SK-N-DZ (cell line): ENCODE results near the gene USP4. TPM values are rescaled to one million over a fixed set of nuclear protein-coding genes. Genes with fewer than 3 reads are reported as not detected.
"Not testable (repeated sequence)": the region's sequence is repeated elsewhere in the genome, so short reads cannot be mapped to it uniquely, and the experiment has no call there.

ENCODE experiments used
- DNase-seq: peaks from one replicate; pipeline ENCODE4 v3.0.0-alpha.2; 2015; ENCODE audit warnings: low spot score
- polyA plus RNA-seq, 2 experiments: library from polyadenylated mRNA; depleted of rRNA; stranded (reverse); fragments of >200 nt; gene quantifications; 2 replicates each; pipeline ENCODE4 v1.2.3, GENCODE V29; 2014

The USP4 gene, protein sequence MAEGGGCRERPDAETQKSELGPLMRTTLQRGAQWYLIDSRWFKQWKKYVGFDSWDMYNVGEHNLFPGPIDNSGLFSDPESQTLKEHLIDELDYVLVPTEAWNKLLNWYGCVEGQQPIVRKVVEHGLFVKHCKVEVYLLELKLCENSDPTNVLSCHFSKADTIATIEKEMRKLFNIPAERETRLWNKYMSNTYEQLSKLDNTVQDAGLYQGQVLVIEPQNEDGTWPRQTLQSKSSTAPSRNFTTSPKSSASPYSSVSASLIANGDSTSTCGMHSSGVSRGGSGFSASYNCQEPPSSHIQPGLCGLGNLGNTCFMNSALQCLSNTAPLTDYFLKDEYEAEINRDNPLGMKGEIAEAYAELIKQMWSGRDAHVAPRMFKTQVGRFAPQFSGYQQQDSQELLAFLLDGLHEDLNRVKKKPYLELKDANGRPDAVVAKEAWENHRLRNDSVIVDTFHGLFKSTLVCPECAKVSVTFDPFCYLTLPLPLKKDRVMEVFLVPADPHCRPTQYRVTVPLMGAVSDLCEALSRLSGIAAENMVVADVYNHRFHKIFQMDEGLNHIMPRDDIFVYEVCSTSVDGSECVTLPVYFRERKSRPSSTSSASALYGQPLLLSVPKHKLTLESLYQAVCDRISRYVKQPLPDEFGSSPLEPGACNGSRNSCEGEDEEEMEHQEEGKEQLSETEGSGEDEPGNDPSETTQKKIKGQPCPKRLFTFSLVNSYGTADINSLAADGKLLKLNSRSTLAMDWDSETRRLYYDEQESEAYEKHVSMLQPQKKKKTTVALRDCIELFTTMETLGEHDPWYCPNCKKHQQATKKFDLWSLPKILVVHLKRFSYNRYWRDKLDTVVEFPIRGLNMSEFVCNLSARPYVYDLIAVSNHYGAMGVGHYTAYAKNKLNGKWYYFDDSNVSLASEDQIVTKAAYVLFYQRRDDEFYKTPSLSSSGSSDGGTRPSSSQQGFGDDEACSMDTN
- 10.6 and 13.6 TPM in 2 replicates for polyA plus RNA-seq (2014; cell fraction: cytosol; rRNA removed)
- polyA plus RNA-seq (2014; cell fraction: nucleus; rRNA removed), result 12.6 and 24.1 TPM in 2 replicates

DNA sequence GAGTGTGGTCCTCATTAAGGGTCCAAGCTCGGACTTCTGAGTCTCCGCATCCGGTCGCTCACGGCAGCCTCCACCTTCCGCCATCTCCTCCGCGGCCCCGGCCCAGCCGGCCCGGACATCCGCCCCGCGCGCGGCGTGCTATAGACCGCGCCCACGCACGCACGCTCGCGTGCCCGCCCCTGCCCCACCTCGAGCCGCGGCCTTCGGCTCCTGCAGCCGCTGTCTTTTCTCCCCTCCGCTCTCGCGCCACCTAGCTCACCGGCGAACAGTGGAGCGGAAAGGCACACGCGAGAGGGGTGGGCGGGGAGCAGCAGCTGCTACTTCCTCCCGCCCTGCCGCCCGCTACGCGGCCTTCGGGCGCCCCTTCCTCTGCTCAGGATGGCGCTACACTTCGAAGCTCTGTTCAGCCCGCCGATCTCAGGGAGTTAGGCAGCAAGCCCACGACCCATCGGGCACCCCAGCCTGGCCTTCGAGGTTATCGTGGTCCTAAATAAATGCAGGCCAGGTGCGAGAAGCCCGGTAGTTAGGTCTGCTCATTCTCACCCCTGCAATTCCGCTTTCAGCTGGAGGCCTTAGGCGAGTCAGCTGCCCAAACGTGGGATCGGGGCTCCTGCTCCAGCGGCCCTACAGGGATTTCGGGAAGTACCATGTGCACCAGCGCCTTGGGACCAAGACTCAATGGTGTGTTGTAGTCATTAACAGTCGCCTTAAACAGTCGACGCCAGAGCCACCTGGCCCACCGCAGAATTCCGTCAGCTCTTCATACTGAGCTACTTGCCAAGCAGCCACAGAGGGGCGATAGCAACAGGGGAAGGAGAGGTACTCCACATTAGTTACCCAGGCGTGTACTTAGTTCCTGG is at the start of gene USP4:
USP4 (minus strand) TSS at position 113 of the 860 bp plus-strand sequence; CDS start at position 84, 29 bp downstream.
- DNase-seq, result peak; percentile 90

DNA sequence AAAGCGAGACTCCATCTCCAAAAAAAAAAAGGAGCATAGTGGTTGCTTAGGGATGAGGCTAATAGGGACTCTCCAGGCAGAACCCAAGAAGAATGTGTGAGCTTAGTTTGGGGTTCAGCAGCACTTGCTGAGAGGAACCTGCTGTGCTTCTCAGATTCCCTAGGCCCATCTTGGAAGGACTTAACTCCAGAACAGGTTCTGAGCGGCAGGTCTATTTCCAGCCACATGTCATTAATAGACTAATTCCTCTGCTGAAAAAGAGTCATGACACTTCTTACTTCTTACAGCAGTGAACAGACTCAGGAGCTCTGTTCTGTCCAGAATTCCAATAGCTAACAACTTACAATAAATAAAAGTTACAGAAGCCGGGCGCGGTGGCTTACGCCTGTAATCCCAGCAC is 49.4 kb upstream of the USP4 start:
- DNase-seq, result no peak

DNA sequence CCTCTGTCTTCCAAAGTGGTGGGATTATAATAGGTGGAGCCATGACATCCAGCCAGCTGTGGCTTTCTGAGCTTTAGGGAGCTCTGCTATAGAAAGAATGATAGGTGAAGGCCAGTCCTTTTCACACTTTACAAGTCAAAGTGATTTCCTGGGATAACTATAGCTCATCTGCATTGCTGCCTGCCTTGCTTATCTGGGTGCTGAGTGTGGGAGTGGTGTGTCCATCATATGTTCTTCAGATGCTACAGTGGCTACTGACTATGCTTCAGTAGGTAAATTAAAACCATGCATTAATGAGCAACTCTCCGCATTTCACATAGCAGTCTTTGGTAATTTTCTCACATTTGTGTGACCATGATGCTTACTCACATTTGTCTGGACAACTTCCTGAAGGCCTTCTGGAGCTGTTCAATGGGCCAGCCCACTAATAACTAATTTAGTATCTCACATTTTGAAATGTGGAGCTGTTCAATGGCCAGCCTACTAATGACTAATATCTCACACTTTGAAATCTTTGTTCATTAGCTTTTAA is 48.5 kb upstream of the USP4 start:
- no peak for DNase-seq

DNA sequence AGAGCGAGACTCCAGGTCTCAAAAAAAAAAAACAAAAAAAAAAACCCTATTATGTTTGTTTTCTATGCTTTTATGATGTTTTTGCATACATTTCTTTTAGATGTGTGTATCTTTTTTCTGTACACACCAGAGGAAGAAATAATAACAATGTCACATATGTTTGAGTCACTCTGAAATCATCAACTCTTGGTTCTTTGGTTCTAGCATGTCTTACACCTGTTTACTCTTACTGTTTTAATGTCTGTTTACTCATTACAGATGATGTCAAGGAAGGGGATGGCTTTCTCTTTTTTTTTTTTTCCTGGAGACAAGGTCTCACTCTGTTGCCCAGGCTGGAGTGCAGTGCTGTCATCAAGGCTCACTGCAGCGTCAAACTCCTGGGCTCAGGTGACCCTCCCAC is 47.9 kb upstream of the USP4 start:
- DNase-seq, result no peak

DNA sequence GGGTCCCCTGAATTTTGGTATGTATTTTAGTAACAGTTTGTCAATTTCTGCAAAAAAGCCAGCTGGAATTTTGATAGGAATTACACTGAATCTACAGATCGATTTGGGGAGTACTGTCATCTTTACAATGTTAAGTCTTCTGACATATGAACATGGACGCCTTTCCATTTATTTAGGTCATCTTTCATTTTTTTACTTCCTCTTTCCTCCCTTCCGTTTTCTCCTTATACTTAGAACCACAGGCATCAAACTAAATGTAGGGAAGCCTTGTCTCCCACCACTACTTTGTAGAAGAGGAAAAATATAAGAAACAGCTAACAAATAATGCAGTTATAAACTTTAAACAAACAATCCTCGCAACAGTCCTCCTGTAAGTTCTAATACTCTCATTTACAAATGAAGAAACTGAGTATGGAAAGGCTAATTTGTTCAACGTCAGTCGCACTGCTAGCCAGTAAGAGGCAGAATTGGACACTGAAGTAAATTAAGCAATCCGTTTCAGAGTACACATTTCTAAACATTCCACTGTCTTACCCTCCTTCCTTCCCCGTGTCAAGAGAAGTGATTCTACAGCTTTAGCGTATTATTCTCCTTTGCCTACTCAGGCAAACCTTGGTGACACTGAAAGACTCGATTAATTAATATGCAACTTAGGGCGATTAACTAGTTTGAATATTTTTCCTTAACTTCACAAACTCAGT is 46.4 kb upstream of the USP4 start:
- DNase-seq, result no peak

DNA sequence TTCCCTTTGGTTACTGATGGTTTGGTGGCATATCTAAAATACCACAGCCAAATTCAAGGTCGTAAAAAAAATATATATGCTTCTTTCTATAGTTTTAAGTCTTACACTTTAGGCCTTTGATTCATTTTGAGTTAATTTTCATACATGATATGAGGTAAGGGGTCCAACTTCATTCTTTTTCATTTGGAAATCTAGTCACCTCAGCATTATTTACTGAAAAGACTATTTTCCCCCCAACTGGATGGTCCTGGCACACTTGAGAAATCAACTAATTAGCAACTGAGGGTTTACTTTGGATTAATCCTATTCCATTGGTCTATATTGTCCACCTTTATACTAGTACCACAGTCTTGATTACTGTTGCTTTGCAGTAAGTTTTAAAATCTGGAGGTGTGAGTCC is 45.8 kb upstream of the USP4 start:
- DNase-seq, result no peak

DNA sequence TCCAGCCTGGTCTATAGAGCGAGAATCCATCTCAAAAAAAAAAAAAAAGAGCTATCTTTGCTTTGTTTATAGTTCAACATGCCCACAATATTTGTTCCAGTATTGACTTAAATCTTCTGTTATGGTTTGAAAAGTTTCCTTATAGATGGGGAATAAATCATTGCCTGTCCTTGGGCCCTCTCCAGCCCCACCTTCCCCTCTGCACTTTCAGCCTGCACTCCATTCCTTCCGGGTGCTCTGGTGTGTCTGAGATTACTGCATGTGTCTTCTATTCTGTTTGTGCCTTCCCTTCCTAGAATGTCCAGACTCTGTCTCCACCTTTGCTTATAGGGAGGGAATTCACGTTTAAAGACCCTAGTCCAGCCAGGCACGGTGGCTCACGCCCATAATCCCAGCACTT is 43.5 kb upstream of the USP4 start:
- no peak for DNase-seq

DNA sequence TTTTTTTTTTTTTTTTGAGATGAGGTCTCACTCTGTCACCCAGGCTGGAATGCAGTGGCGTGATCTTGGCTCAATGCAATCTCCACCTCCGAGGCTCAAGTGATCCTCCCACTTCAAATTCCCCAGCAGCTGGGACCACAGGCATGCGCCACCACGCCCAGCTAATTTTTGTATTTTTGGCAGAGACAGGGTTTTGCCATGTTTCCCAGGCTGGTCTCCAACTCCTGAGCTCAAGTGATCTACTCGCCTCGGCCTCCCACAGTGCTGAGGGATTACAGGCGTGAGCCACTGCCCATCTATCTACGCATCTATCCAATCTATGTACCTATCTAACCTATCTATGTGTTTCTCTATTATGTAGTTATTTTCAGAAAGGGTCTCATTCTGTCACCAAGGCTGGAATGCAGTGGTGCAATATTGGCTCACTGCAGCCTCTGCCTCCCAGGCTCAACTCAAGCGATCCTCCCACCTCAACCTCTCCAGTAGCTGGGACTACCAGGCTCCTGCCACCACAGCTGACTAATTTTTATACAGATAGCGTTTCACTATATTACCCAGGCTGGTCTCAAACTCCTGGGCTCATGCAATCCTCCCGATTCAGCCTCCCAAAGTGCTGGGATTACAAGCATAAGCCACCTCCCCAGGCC is 38.5 kb upstream of the USP4 start:
- no peak for DNase-seq

DNA sequence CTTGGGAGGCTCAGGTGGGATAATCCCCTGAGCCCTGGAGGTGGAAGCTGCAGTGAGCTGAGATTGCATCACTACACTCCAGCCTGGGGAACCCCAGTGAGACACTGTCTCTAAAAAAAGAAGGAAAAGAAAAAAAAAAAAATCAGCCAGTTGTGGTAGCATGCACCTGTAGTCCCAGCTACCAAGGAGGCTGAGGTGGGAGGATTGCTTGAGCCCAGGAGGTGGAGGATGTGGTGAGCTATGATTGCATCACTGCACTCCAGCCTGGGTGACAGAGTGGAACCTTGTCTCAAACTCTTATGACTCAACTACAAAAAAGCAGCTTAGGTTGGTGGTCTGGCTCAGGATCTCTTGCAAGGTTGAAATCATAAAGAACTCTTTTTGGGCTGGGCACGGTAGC is 37.6 kb upstream of the USP4 start:
- no peak for DNase-seq

DNA sequence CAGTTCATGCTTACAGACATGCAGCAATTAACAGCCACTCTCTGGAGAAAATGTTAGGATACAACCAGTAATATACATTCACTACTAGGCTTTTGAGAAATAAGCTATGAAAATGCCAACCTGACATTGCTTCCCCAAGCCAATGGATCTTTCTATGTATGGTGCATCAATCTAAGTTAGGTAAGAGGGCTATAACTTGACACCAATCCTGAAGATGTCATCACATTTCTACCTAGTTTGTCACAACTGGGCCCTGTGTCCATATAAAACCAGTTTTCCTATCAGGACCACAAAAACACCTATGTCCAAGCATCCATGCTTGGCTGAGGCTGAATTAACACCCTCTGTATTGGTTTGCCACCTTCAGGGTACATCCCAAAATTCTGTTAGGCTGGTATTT is 32.1 kb upstream of the USP4 start:
- no peak for DNase-seq

DNA sequence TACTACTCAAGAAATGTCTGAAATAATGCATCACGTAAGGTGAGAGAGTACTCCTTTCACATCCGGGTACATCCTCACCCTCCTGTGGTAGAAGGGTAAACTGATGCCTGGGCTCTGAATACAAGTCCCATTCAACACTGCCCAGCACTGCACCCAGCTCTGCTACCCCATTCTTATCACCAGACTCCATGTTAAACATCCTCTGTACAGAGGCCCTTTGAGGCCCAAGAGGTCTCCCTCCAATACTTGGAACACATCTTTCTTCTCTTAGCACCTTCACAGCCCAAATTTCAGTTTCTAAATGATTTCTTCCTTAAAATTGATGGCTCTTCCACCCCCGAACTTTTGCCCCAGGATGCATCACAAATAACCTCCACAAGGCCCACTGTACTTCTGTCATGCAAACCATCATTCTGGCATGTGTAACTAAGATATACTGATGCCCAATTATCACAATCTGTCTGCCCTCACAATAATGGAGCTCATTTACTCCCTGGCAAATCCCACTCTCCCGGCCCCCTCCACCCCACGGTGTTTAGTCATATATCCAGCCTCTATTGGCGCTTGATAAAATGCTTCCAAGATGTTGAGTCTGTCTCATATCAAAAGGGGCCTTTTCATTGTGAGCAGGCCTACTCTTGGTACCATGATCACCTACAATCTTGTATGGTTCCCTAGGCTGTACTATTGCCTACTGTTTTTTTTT is 30.9 kb upstream of the USP4 start:
- no peak for DNase-seq

DNA sequence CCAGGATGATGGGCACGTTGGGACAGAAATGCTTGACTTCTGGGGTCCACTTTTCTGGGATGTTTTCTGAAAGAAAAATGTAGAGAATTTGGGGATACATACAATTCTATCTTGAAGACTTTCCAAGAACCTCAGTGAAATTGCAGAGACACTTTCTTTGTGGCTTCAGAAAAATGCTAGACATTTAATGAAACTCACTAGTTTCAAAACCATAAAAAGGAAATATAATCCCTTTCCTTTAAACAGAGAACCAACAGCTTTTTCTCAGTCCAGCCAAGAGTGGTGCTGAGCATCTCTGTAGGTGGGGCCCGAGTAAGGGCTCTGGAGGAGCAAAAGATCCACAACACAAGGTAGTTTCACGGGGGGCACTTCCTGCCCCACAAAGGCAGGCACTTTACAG is 22.7 kb upstream of the USP4 start:
- no peak for DNase-seq

DNA sequence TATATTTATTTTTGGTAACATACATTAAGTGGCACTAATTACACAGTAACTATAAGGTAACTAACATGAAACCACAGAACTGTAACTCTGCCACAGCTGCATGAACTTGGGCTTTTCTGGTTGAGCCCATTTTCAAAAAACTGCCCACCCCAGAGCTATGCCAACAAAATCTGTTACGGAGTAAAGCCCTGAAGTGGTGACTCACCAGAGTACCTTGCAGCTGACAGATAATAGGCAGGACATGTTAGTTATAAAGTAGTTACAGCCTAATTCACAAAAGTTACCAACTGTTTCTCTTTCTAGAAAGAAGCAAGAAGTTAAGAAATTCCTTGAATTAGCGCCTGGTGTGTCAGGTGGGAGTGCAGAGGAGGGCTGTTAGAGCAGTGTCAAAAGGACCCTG is 19.8 kb upstream of the USP4 start:
- no peak for DNase-seq

DNA sequence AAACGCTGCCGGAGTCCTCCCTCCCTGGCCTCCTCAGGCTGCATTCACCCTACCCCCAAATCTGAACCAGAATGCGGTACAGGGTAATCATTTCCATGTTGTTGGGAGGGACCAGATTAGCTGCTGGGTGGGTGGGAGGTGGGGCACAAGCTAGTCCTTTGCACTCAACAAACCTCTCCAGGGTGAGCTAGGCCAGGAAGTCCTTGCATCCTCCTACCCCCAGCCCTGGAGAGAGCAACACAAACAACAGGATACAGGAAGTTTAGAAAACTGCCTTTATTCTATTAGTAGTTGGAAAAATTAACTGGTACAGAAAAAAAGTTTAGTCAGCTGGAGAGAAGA is 19.0 kb upstream of the USP4 start:
- DNase-seq, result no peak

DNA sequence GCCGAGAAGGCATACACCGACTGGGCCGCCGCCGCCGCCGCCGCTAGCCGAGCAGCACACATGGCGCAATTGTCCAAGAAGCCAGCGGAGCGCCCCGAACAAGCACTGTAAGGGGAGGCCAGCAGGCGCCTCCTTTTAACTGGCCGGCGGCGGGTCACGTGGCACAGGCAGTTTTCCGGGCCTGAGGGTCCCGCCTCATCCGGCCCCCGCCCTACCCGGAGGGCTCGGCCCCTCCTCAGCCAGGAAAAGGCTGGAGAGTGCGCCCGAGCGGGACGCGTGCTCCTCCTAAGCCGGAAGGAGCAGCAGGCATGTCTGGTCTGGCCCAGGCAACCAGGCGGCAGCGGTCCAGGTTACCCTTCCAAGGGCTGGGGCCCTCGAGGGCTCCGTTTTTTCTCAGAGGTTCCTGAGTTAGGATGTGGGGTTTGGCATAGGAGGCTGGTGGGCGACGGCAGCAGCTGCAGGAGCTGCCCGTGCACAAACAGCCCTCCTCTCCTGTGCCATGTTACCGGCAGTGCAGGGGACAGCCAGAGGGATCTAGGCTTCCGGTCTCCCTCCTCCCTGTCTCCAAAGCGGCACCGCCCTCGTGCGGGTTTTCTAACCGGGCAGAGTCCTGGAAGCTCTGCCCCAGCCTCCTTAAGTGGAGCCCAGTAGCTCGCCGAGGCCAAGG is 18.5 kb upstream of the USP4 start, which contains the start of gene GPX1:
GPX1 (minus strand) TSS at position 137 of the 667 bp plus-strand sequence; CDS start at position 62, 75 bp downstream.
- peak; percentile 92 for DNase-seq

DNA sequence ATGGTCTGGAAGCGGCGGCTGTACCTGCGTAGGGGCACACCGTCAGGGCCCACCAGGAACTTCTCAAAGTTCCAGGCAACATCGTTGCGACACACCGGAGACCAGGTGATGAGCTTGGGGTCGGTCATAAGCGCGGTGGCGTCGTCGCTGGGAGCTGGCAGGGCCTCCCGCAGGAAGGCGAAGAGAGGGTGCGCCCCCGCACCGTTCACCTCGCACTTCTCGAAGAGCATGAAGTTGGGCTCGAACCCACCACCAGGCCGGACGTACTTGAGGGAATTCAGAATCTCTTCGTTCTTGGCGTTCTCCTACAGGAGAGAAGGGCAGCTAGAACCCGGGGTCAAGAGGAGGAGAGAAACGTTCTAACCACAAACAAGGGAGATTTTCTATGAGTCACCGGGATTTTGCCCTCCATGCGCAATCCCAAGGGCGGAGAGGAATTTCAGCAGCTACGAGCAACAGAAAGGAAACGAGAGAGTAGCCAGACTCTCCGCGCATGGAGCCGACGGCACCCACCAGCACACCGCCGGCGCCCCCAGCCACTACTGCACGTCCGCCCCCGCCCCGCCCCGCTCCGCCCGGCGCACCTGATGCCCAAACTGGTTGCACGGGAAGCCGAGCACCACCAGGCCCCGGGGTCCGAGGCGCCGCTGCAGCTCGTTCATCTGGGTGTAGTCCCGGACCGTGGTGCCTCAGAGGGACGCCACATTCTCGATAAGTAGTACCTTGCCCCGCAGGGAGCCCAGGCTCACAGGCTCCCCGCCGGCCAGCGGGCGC is 17.8 kb upstream of the USP4 start:
- DNase-seq, result not testable (repeated sequence)

DNA sequence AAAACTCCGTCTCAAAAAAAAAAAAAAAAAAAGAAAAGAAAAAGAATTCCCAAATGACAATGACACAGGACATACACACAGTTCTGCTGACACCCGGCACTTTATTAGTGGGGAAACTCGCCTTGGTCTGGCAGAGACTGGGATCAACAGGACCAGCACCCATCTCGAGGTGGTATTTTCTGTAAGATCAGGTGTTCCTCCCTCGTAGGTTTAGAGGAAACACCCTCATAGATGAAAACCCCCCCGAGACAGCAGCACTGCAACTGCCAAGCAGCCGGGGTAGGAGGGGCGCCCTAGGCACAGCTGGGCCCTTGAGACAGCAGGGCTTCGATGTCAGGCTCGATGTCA is 17.2 kb upstream of the USP4 start:
- DNase-seq, result not testable (repeated sequence)

DNA sequence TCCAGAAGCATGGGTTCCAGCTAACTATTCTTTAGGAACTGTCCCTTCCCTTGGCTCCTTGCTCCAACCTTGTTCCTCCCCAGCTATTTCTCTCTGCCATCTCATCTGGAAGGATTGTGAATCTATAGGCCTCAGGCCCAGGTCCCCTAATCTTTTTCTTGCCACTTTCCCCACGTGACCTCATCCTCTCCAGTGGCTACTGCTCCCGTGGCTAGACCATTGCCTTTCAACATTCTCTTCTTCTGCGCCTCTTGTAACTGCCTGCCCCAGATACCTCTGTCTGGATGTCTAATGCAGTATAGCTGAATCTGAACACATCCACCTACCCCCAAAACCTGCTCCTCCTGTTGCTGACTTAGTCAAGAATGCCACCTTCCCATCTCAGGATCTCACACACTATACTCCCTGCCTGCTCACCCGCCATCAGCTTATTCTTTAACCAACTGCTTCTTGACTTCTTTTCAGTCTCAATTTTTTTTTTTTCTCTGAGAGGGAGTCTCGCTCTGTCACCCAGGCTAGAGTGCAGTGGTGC is 13.1 kb upstream of the USP4 start:
- no peak for DNase-seq
